PC-3 (cell line): ENCODE results near the gene CAND1. TPM values are rescaled to one million over a fixed set of nuclear protein-coding genes. Genes with fewer than 3 reads are reported as not detected.

Experiments
- ATAC-seq: fragments of 200-7000 bp; cut with Tn5 transposase; 2 replicates; pipeline ENCODE4 v1.9.1; 2020; ENCODE audit warnings: mild to moderate bottlenecking, moderate library complexity
- BruUV-seq: library from RNA; stranded (reverse); fragments of 400-500 nt; replicated peaks from 2 replicates; lab custom pipeline; 2021; lab: Mats Ljungman, UMichigan
- CTCF ChIA-PET: fragments of 300-600 bp; sonication (Branson Sonifier 250); formaldehyde crosslinking; loops from one replicate; lab custom pipeline; 2022; ENCODE audit warnings: antibody characterized with exemption; lab: Charles Lee
- POLR2A ChIA-PET: fragments of 300-600 bp; sonication (Branson Sonifier 250); formaldehyde crosslinking; loops from one replicate; lab custom pipeline; 2022; ENCODE audit warnings: antibody characterized with exemption; ENCODE audit not compliant: unreplicated experiment; lab: Charles Lee
- DNase-seq: peaks from one replicate; pipeline ENCODE4 v3.0.0-alpha.2; 2015
- H2AFZ ChIP-seq: fragments of 300-600 bp; sonication (generic); 2 replicates; pipeline ENCODE4 v1.6.0; 2016; ENCODE audit warnings: antibody characterized with exemption, low read length
- H3F3A ChIP-seq: fragments of 300-600 bp; sonication (generic); one replicate; pipeline ENCODE4 v1.6.0; 2017; ENCODE audit warnings: antibody characterized with exemption, low read length, control low read depth, mild to moderate bottlenecking; ENCODE audit not compliant: unreplicated experiment
- H3K27ac ChIP-seq: fragments of 300-600 bp; sonication (generic); 2 replicates; pipeline ENCODE4 v1.5.1; 2016; ENCODE audit warnings: mild to moderate bottlenecking, low read length
- H3K27me3 ChIP-seq: fragments of 300-600 bp; sonication (generic); 2 replicates; pipeline ENCODE4 v1.6.1; 2016; ENCODE audit warnings: low read length, mixed read lengths
- H3K36me3 ChIP-seq: fragments of 300-600 bp; sonication (generic); 2 replicates; pipeline ENCODE4 v1.6.1; 2016; ENCODE audit warnings: low read depth, mixed run types, low read length, mixed read lengths
- H3K4me1 ChIP-seq: fragments of 300-600 bp; sonication (generic); 2 replicates; pipeline ENCODE4 v1.5.1; 2016; ENCODE audit warnings: low read length; ENCODE audit not compliant: insufficient read depth
- H3K4me2 ChIP-seq: fragments of 300-600 bp; sonication (generic); 2 replicates; pipeline ENCODE4 v1.6.0; 2016; ENCODE audit warnings: low read length
- H3K4me3 ChIP-seq: fragments of 300-600 bp; sonication (generic); 2 replicates; pipeline ENCODE4 v1.5.1; 2016; ENCODE audit warnings: mild to moderate bottlenecking, low read length, mixed read lengths
- H3K79me2 ChIP-seq: fragments of 300-600 bp; sonication (generic); 2 replicates; pipeline ENCODE4 v1.6.1; 2017; ENCODE audit warnings: low read length, mixed read lengths
- H3K9ac ChIP-seq: fragments of 300-600 bp; sonication (generic); 2 replicates; pipeline ENCODE4 v1.6.0; 2016; ENCODE audit warnings: mild to moderate bottlenecking, low read length
- H3K9me2 ChIP-seq: fragments of 300-600 bp; sonication (generic); replicated peaks from 2 replicates; pipeline ENCODE4 v1.6.1; 2016; ENCODE audit warnings: mixed run types, low read length, mixed read lengths
- H3K9me3 ChIP-seq: fragments of 300-600 bp; sonication (generic); 2 replicates; pipeline ENCODE4 v1.6.1; 2016; ENCODE audit warnings: low read length, mixed read lengths
- H4K20me1 ChIP-seq: fragments of 300-600 bp; sonication (generic); 2 replicates; pipeline ENCODE4 v1.6.1; 2016; ENCODE audit warnings: low read length, mixed read lengths
- EZH2 ChIP-seq: fragments of 300-600 bp; sonication (generic); IDR thresholded peaks from one replicate; pipeline ENCODE4 v1.6.1; 2017; ENCODE audit warnings: antibody characterized with exemption, mild to moderate bottlenecking, low read length; ENCODE audit not compliant: unreplicated experiment
- EZH2phosphoT487 ChIP-seq: fragments of 300-600 bp; sonication (generic); IDR thresholded peaks from 2 replicates; pipeline ENCODE4 v1.6.1; 2018; ENCODE audit warnings: mild to moderate bottlenecking, antibody characterized with exemption, low read length, borderline replicate concordance
- intact Hi-C: fragments of 100-400 bp; cut with micrococcal nuclease; formaldehyde crosslinking; loops from 2 replicates; pipeline ENCODE4 v1.9.0; 2023
- total RNA-seq: library from RNA; depleted of rRNA; stranded (reverse); fragments of >200 nt; gene quantifications from 2 replicates; pipeline ENCODE4 v1.2.3, GENCODE V29; 2014
- TF ChIP-seq, protein P1 (sequence below): fragments of 300-600 bp; sonication (generic); conservative IDR thresholded peaks from 2 replicates; pipeline ENCODE4 v1.5.1; 2017; ENCODE audit warnings: antibody characterized with exemption, low read depth, mild to moderate bottlenecking, low read length

The CAND1 gene
- total RNA-seq, 1 experiment from 2014 or later: 124 TPM

DNA sequence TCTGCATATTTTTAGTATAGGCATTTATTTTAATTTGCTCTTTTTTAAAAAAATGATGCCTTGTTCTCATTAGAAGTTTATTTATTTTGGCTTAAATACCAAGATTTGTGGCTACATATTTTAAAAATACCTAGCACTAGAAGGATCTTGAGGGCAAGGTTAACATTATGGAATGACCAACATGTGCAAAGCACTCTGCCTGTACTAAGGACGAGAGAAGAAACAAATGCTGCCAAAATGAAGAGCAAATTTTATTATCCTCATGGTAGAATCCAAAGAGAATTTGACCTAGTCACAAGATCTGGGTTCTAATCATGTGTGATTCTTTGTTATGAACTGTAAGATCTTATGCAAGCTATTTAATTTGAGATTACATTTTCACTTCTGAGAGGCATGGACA is 2.8 kb downstream of the CAND1 start:
- 0 out of 2 replicates have a peak, but pooled peaks cover 9% of the 10 kb centered on the region for H3K36me3 ChIP-seq
- H3K9ac ChIP-seq: no peak overlapping the region; the same call in 1 of the 2 replicates
- H4K20me1 ChIP-seq: peaks cover 65% of the 10 kb centered on the region
- H3K9me2 ChIP-seq: no peaks in the 10 kb centered on the region
- no peak overlapping the region for H3K27ac ChIP-seq
- intact Hi-C loops: no loop called here
- no peaks in the 10 kb centered on the region for H3F3A ChIP-seq
- ChIA-PET POLR2A (no interaction called here), CTCF (no interaction called here)
- no peaks in the 10 kb centered on the region for H3K27me3 ChIP-seq
- peak overlapping the region; percentile 90 for H3K4me2 ChIP-seq
- no TSS peak for BruUV-seq
- H2AFZ ChIP-seq: no peak overlapping the region
- H3K4me1 ChIP-seq: peaks cover 44% of the 10 kb centered on the region
- peak overlapping the region; percentile 88 for H3K4me3 ChIP-seq
- H3K79me2 ChIP-seq: peaks cover 76% of the 10 kb centered on the region
- no peak for ATAC-seq
- DNase-seq: no peak
- no peak for TF ChIP-seq EZH2phosphoT487
- TF ChIP-seq EZH2: no peak
- TF ChIP-seq, protein P1, sequence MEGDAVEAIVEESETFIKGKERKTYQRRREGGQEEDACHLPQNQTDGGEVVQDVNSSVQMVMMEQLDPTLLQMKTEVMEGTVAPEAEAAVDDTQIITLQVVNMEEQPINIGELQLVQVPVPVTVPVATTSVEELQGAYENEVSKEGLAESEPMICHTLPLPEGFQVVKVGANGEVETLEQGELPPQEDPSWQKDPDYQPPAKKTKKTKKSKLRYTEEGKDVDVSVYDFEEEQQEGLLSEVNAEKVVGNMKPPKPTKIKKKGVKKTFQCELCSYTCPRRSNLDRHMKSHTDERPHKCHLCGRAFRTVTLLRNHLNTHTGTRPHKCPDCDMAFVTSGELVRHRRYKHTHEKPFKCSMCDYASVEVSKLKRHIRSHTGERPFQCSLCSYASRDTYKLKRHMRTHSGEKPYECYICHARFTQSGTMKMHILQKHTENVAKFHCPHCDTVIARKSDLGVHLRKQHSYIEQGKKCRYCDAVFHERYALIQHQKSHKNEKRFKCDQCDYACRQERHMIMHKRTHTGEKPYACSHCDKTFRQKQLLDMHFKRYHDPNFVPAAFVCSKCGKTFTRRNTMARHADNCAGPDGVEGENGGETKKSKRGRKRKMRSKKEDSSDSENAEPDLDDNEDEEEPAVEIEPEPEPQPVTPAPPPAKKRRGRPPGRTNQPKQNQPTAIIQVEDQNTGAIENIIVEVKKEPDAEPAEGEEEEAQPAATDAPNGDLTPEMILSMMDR: no peak
- H3K9me3 ChIP-seq: no peaks in the 10 kb centered on the region

DNA sequence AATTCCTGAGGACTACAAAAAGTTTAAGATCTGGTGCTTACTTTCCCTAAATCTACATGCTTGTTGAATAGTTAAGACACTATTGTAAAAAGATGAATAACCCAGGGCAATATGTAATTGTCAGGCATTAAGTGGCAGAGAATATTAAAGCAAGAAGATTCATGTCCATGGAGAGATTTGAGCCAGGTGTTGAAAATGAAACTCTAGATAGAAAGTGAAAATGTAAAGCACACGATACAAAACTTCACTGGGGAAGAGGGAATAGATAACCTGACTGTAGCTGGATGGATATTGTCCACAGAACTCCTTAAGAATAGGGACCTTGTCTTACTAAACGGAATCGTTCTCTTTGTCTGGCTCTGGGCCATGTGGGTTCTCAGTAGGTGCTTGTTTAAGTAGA is 5.0 kb downstream of the CAND1 start:
- ChIA-PET POLR2A (no interaction called here), CTCF (no interaction called here)
- Histone ChIP-seq H3K9me2 (no peaks in the 10 kb centered on the region), H3K4me2 (no peak overlapping the region), H3K79me2 (peaks cover 98% of the 10 kb centered on the region), H3K36me3 (0 out of 2 replicates have a peak, but pooled peaks cover 9% of the 10 kb centered on the region), H3K27ac (no peak overlapping the region), H4K20me1 (peaks cover 85% of the 10 kb centered on the region), H3K27me3 (no peaks in the 10 kb centered on the region), H2AFZ (no peak overlapping the region), H3K4me3 (no peak overlapping the region), H3K9ac (no peak overlapping the region), H3K9me3 (no peaks in the 10 kb centered on the region), H3K4me1 (peaks cover 37% of the 10 kb centered on the region), H3F3A (no peaks in the 10 kb centered on the region)
- BruUV-seq: no TSS peak
- ATAC-seq: no peak
- TF ChIP-seq EZH2phosphoT487 (no peak), EZH2 (no peak)
- TF ChIP-seq, protein P1: no peak
- intact Hi-C loops: no loop called here
- no peak for DNase-seq

DNA sequence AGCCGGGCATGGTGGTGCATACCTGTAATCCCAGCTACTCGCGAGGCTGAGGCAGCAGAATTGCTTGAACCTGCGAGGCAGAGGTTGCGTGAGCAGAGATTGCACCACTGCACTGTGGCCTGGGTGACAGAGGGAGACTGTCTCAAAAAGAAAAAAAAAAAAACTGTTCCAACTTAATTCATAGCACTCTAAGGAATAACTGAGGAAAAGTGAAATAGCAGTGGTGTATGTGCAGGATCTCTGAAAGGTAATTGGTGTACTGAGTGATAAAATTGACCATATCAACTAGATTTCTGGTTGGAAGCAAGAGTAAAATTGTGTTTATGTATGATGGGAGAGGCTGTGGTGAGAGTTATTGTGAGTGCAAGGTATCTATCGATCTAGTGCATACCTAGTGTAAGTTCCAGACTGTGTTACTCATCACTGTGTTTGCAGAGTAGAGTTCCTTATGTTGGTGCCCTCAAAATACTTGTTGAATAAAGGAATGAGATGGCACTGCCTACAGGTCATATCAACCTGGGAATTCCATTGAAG is 6.3 kb downstream of the CAND1 start:
- Histone ChIP-seq H4K20me1 (peaks cover 93% of the 10 kb centered on the region), H2AFZ (no peak overlapping the region), H3K36me3 (0 out of 2 replicates have a peak, but pooled peaks cover 9% of the 10 kb centered on the region), H3K9ac (no peak overlapping the region), H3F3A (no peaks in the 10 kb centered on the region), H3K9me3 (no peaks in the 10 kb centered on the region), H3K9me2 (no peaks in the 10 kb centered on the region), H3K27ac (no peak overlapping the region), H3K27me3 (no peaks in the 10 kb centered on the region), H3K4me2 (peak overlapping the region; percentile 47), H3K4me1 (peaks cover 37% of the 10 kb centered on the region), H3K79me2 (peaks cover 100% of the 10 kb centered on the region), H3K4me3 (no peak overlapping the region)
- DNase-seq: peak; percentile 69
- no TSS peak for BruUV-seq
- TF ChIP-seq, protein P1: no peak
- TF ChIP-seq EZH2phosphoT487 (no peak), EZH2 (no peak)
- POLR2A ChIA-PET: no interaction called here
- intact Hi-C loops: no loop called here
- ATAC-seq: peak; percentile 97
- CTCF ChIA-PET: no interaction called here
